Duodenal mucosa (tissue), 2 donors: ENCODE results near the gene WWOX.

Experiments
- H3K27ac ChIP-seq: one replicate; pipeline ENCODE4 v1.7.0; 2013; ENCODE audit warnings: low read depth, low read length
- H3K27me3 ChIP-seq, 2 donors: one replicate each; pipeline ENCODE4 v1.7.0; 2013; ENCODE audit warnings: low read length in 2 of 2, control low read depth in 1 of 2; ENCODE audit not compliant: insufficient read depth in 2 of 2, control insufficient read depth in 1 of 2
- H3K36me3 ChIP-seq, 2 donors: one replicate each; pipeline ENCODE4 v1.7.0; 2013; ENCODE audit warnings: low read length in 2 of 2, control low read depth in 1 of 2; ENCODE audit not compliant: insufficient read depth in 2 of 2, control insufficient read depth in 1 of 2
- H3K4me1 ChIP-seq, 2 donors: one replicate each; pipeline ENCODE4 v1.7.0; 2013; ENCODE audit warnings: low read length in 2 of 2, control low read depth in 1 of 2; ENCODE audit not compliant: insufficient read depth in 2 of 2, control insufficient read depth in 1 of 2
- H3K4me3 ChIP-seq, 2 donors: one replicate each; pipeline ENCODE4 v1.7.0; 2013; ENCODE audit warnings: low read length in 2 of 2, low read depth in 1 of 2
- H3K9ac ChIP-seq, 2 donors: one replicate each; pipeline ENCODE4 v1.7.0; 2013; ENCODE audit warnings: low read length in 2 of 2, low read depth in 1 of 2
- H3K9me3 ChIP-seq, 2 donors: one replicate each; pipeline ENCODE4 v1.7.0; 2013; ENCODE audit warnings: low read length in 2 of 2, control low read depth in 1 of 2; ENCODE audit not compliant: control insufficient read depth in 1 of 2

Gene WWOX

DNA sequence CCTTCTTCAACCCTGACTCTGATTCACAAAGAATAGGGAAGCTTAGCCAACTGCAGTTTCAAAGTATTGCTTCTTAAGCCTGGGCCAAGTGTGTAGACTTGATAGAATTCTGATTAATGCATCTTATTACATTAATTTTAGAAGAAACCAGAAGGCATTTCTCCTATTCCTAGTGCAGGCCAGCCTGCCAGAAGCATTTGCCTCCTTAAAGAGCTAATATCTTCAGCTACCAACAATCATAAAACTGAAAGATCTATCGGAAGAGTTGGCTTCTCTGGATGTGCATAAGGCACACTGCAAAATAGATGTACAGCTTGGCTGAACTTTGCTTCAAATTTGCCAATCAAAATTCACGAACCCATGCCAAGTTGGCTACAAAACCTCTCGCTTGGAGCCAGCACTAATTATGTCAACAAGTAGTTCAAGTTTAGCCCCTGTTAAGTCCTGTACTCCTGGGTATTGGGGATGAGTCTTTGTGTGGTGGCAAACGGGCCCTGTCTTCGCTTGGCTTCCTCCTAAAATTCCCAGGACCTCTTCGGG, 717.8 kb downstream of the WWOX start:
- no peaks in the 10 kb centered on the region for H3K4me1 ChIP-seq
- H3K27ac ChIP-seq = no peak overlapping the region
- H3K4me3 ChIP-seq = no peak overlapping the region
- no peak overlapping the region for H3K9ac ChIP-seq
- H3K27me3 ChIP-seq = no peaks in the 10 kb centered on the region
- no peaks in the 10 kb centered on the region for H3K36me3 ChIP-seq
- H3K9me3 ChIP-seq = no peaks in the 10 kb centered on the region

DNA sequence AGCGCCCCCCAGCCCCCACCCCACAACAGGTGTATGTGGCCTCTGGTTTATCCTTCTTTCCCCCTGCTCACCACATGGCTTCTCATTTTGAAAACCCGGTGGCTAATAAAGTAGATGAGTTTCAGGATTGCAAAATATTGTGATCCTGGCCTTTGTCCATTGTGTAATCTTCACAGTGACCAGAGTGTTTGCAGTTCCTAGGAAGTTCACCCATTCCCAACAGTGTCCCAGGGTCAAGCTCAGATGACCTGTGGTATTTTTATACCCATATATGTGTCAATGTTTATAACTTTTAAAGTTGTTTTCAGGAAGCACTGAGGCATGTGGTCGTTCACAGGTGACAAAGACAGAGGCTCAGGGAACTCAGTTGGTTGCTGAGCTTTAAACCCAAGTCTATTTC, 721.9 kb downstream of the WWOX start:
- H3K36me3 ChIP-seq = no peaks in the 10 kb centered on the region
- no peaks in the 10 kb centered on the region for H3K9me3 ChIP-seq
- no peak overlapping the region for H3K9ac ChIP-seq
- H3K27me3 ChIP-seq = no peaks in the 10 kb centered on the region
- no peak overlapping the region for H3K27ac ChIP-seq
- no peaks in the 10 kb centered on the region for H3K4me1 ChIP-seq
- no peak overlapping the region for H3K4me3 ChIP-seq

DNA sequence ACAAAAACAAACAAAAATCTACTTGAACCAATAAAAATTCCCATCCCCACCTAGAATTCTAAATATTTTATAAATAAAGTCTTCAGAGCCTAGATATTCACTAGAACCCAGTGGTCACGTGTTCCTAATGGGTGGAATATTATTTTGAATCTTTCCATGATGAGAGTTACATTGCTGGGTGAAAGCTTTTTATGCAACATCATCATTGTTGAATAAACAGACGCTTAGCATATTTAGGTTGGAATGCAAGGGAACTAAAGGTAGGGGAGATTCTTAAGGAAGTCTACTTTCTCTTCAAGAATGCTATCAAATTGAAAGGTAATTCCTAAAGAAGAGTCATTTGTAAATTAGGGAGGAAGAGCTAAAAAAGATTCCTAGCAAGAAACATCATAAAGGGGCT, 723.1 kb downstream of the WWOX start:
- H3K9me3 ChIP-seq = no peaks in the 10 kb centered on the region
- H3K36me3 ChIP-seq = no peaks in the 10 kb centered on the region

DNA sequence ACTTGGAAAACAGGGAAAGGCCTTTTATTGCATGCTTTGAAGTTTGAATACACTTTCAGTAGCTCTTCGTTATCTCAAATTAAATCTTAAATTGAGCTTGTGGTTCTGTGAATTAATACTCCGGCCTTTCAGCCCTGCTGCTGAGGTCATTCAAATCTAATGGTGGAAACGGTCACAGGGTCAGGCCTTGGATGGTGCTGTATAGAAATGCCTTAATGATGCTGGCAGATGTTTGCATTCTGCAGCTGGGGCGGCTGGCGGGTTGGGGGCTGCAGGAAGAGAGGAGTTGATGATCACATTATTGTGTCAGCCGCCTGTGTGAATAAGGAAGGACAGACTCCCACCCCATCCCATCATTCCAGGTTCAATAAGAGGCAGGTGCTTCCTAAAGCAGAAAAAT, 723.6 kb downstream of the WWOX start:
- H3K27me3 ChIP-seq = no peaks in the 10 kb centered on the region
- H3K27ac ChIP-seq = no peak overlapping the region
- no peak overlapping the region for H3K9ac ChIP-seq
- H3K36me3 ChIP-seq = no peaks in the 10 kb centered on the region
- no peaks in the 10 kb centered on the region for H3K4me1 ChIP-seq
- H3K4me3 ChIP-seq = no peak overlapping the region
- H3K9me3 ChIP-seq = no peaks in the 10 kb centered on the region

More for the DNA sequence above, 723.1 kb downstream of the WWOX start:
- Histone ChIP-seq H3K9ac (no peak overlapping the region), H3K27me3 (no peaks in the 10 kb centered on the region), H3K4me3 (no peak overlapping the region), H3K4me1 (no peaks in the 10 kb centered on the region), H3K27ac (no peak overlapping the region)

DNA sequence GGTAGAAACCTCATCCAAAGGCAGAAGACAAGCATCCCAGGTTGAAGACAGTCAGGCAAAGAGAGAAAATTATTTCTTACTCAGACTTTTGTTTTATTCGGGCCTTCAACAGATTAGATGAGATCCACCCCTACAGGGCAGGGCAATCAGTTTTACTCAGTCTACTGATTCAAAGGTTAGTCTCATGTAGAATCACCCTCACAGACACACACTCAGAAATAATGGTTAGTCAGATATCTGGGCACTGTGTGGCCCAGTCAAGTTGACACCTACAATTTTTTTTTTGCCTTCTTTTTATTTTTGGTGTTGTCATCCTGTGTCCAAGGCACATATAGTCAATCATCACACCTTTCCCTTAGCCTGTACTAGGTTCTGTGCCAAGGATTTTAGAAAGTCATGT, 729.8 kb downstream of the WWOX start:
- H3K9ac ChIP-seq = no peak overlapping the region
- no peaks in the 10 kb centered on the region for H3K9me3 ChIP-seq
- H3K27me3 ChIP-seq = no peaks in the 10 kb centered on the region
- H3K27ac ChIP-seq = no peak overlapping the region
- H3K36me3 ChIP-seq = no peaks in the 10 kb centered on the region
- no peak overlapping the region for H3K4me3 ChIP-seq
- no peaks in the 10 kb centered on the region for H3K4me1 ChIP-seq

DNA sequence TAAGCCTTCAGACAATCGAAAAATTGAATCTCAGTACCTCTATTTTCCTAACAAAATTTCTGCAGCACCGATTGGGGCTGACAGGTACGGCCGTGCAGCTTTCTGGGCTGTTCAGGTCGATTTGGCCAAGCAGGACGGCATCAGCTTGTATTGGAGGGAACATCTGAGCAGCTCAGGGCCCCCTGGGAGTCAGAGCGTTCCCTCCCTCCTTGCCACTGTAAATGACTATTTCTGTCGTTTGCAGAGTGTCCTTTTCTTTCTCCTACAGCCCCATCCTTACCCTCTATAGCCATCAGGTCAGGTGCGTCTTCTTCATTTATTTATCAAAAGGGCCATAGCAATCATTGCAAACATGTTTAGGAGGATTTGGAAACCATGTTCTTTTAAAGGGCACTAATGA, 731.1 kb downstream of the WWOX start:
- Histone ChIP-seq H3K36me3 (no peaks in the 10 kb centered on the region), H3K9me3 (no peaks in the 10 kb centered on the region), H3K9ac (no peak overlapping the region), H3K4me3 (no peak overlapping the region), H3K4me1 (no peaks in the 10 kb centered on the region), H3K27ac (no peak overlapping the region), H3K27me3 (no peaks in the 10 kb centered on the region)

DNA sequence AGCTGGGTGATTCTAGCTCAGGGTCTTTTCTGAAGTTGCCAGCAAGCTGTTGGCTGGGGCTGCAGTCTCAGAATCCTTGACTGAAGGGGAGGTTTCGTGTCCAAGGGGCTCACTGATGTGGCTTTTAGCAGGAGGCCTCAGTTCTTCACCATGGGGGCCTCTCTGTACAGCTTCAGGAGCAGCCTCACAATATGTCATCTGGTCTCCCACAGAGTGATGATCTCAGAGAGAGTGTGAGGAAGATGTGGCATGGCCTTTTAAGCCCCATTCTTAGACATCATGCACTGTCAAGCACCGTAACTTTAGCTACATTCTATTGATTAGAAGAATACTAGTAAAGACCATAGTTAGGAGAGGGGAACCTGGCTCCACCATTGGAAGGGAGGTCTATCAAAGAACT, 732.6 kb downstream of the WWOX start:
- Histone ChIP-seq H3K9ac (no peak overlapping the region), H3K36me3 (no peaks in the 10 kb centered on the region), H3K4me3 (no peak overlapping the region), H3K4me1 (no peaks in the 10 kb centered on the region), H3K9me3 (no peaks in the 10 kb centered on the region), H3K27me3 (no peaks in the 10 kb centered on the region), H3K27ac (no peak overlapping the region)

DNA sequence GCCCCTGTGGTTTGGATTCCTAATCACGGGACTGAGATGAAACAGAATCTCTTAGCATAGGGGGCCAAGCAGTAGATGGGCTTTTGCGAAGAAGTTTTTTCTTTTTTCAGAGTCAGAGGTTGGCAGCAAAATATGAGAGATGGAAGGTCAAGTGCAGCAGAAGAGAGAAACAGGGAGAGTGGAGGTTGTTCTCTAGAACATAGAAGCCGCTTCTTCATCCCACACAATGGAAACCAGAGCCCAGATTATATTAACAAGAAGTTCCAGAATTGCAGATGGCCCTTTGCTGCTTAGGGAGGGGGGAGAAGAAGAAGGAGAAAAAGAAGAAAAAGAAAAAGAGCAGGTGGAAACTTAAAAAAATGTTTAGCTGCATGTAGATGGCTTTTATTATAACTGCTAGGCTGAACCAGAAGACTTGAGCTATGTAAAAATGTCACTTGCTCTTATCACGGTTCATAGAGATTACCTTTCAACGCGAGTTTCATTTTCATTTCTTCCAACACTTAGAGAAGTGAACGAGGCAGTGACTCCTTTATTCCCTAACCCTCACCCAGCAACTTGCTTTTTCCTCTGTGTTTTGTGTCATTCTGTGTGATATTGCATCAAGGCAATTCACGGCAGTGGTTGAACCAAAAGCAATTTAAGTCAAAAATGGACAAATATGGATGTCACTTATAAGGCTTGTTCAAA, 737.5 kb downstream of the WWOX start:
- H3K9ac ChIP-seq = no peak overlapping the region
- no peak overlapping the region for H3K4me3 ChIP-seq
- H3K36me3 ChIP-seq = no peaks in the 10 kb centered on the region
- H3K4me1 ChIP-seq = no peaks in the 10 kb centered on the region
- no peak overlapping the region for H3K27ac ChIP-seq
- H3K9me3 ChIP-seq = no peaks in the 10 kb centered on the region
- no peaks in the 10 kb centered on the region for H3K27me3 ChIP-seq

DNA sequence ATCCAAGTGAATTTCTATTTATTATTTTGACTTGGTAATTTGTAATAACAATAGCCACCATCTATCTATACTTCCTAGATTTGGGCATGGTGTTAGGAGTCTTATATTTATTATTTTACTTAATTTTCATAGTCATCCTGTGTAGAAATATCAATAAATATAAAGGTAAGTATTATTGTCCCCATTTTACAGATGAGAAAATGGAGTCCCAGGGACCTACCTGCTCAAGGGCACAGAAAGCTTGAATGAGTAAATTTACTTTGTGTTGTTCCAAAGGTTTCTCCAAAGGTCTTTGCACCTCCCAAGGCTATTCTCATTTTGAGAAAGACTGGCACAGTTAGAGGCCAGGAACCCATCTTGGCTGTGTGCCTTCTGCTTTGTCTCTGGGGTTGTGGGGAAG, 738.3 kb downstream of the WWOX start:
- Histone ChIP-seq H3K4me1 (no peaks in the 10 kb centered on the region), H3K4me3 (no peak overlapping the region), H3K36me3 (no peaks in the 10 kb centered on the region), H3K9ac (no peak overlapping the region), H3K27me3 (no peaks in the 10 kb centered on the region), H3K27ac (no peak overlapping the region), H3K9me3 (no peaks in the 10 kb centered on the region)

DNA sequence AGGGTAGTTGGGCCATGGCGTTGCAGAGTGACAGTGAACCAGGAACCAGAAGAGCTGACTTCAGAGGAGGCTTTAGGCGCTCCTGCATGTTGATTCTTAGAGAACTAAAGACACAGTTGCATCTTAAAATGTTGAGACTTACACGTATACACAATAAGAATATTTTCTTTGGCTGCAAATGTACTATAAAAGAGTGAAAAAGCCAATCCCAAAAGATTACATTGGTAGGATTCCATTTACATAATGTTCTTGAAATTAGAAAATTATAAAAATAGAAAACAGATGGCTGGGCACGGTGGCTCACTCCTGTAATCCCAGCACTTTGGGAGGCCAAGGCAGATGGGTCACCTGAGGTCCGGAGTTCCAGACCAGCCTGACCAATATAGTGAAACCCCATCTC, 738.8 kb downstream of the WWOX start:
- Histone ChIP-seq H3K9ac (no peak overlapping the region), H3K4me1 (peaks cover 0 to 2% of the 10 kb centered on the region in 2 donors), H3K9me3 (no peaks in the 10 kb centered on the region), H3K4me3 (no peak overlapping the region), H3K36me3 (no peaks in the 10 kb centered on the region), H3K27ac (no peak overlapping the region), H3K27me3 (no peaks in the 10 kb centered on the region)
